ENCODE data around the gene DNAJC15.

The DNAJC15 gene

DNA sequence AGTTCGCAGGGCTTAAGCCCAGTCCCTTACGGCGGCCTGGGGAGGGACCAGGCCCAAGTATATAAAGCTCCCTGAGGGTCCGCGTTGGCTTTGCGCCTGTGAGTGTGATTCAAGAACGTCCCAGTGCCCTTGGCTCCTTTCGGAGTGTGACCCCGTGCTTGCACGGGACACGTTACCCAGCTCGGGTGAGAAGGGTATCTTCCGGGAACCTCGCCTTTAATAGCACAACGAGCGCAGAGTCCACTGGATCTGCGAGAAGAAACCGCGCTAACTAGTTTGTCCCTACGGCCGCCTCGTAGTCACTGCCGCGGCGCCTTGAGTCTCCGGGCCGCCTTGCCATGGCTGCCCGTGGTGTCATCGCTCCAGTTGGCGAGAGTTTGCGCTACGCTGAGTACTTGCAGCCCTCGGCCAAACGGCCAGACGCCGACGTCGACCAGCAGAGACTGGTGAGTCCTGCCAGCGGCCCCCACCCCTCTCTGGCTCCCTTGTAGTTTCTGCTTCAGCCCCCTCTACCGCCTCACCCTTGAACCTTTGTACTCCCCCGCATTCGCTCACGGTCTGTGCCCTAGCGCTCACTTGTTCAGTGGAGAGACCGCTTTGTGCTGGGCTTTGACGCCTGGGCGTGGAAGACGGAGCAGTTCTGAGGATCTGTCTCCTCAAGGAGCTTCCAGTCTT, at the start of gene DNAJC15:
DNAJC15 (plus strand) TSS at position 298 of the 675 bp plus-strand sequence; CDS start at position 339, 41 bp downstream.
- DNase-seq = peak; percentile 91

- DNase-seq = no peak
Measured at GRCh38 chr13:42976066-42976465, 47.3 kb upstream of the DNAJC15 start.

GRCh38 chr13:42977219-42977659, 46.1 kb upstream of the DNAJC15 start:
- no peak for DNase-seq

- no peak for DNase-seq
Measured at GRCh38 chr13:42981317-42981716, 42.1 kb upstream of the DNAJC15 start.

DNA sequence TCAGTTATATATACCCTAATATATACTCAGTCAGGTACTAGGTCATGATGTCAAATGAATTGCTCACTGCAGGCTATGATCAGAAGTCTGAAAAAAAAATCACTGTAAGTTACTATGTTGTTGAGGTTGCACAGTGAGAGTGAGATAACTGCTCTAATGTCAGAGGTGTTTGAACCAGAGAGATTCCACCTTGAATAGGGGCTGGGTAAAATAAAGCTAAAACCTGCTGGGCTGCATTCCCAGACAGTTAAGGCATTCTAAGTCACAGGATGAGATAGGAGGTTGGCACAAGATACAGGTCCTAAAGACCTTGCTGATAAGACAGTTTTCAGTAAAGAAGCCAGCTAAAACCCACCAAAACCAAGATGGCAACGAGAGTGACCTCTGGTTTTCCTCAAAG, 41.5 kb upstream of the DNAJC15 start:
- DNase-seq = peak; percentile 1

DNA sequence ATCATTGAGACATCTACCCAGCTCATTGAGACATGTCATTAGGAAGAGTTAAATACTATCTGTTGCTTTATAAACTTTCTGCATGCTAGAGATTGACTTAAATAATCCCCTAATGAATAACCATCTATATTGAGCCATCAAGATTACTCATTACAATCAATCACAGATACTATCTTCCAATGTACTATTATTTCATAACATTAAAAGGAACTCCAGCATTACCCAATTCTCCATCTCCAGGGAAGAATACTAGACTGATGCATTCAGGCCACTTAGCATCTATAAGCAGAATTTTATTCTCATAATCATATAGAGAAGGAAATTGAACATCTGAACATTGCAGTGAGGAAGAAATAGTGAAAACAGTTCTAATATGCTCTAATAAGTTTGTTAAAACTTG, 39.4 kb upstream of the DNAJC15 start:
- DNase-seq = no peak

DNA sequence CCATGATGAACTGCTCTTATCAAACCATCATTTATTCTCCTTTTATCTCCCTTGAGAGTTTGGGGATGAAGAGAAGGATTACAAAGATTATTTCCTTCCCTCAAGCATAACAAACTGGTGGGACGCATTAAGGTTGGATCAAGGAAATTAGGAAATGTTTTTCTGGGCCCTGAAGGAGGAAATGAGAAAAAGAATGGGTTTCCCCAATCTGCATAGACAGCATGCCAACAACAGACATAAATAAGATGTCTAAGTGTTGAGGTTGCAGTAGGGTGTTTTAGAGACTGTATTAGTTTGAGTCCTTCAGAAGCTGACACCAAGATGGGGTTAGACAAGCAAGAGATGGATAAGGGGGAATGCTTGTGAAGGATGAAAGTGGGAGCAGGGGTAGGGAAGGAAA, 38.7 kb upstream of the DNAJC15 start:
- no peak for DNase-seq

- no peak for DNase-seq
Measured at GRCh38 chr13:42985312-42986175, 37.8 kb upstream of the DNAJC15 start.

- no peak for DNase-seq
Measured at GRCh38 chr13:42986176-42986574, 37.2 kb upstream of the DNAJC15 start.

DNA sequence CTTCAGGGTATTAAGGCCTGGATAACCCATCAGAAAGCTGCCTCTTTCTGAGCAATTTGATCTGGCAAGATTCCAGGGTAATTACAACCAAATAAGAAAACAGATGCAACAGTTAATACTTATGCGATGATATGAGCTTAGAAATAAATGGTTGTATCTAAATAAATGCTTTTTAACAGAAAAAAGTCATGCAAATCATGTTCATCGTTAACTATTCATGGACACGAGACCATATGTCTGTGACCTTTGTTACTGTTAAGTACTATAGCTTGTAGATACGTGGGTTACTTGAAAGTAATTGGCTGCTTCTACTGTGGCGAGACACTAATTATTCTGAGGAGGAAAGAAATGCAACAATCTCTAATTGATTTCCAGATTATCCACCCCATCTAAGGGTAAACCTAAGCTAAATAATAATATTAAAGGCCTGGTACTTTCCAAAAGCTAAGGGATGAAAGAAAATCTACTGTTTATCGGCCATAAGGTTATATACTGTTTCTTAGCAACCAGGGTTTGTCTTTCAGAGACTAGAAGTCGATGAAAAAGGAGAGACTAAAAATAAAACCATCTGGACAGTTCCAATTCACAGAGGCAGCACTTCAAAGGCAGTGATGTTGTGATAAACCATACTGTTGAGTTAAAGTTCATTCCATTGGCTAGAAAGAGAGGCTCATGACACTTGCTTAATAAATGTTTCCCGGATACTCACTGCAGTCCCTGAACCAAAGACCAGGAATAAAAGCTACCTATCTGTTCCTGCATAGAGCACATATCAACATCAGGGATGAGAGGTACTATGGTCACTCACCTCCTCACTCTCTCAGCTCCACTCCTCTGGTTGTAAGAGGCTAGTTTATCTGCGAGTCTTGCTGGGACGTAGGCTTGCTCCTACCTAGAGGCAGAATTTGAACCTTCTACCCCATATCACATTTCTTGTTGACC, 32.8 kb upstream of the DNAJC15 start:
- no peak for DNase-seq

GRCh38 chr13:42991233-42991897, 32.0 kb upstream of the DNAJC15 start:
- peak; percentile 28 for DNase-seq

DNA sequence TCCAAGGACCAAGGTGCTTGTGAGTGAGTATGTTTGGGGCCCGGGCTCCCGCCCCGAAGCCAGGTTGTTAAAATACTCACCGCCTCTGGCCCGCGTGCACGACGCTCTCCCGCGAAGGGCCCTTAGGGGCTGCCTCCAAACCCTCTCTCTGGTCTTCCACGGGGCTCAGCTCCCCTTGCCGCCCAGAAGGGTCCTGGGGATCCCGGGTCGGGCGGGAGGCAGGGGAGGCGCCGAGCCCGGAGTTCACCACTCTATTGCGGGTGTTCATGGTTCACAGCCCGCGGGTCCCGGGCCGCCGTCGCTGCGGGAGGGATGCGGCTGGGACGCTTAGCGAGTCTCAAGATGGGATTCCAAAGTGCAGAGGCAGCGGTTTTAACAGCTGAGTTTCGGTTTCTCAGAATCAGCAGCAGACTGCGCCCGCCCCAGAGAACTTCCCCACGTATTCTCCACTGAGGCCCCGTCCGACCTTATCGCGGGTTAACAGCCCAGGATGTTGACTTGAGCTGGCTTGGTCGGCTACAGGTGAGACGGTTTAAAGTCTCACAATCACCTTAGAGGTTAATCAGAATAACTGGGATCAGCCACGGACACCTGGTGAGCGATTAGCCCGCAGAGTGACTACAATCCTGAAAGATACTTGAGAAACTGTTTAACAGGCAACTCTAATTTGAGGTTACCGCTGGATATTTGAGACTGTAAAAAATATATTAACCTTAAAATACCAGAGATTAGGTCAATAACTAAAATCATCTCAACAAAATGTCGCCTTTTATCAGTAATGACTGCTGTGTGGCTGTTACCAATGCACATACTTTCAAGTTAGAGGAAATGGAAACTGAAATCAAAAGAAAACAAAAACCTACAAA, 31.3 kb upstream of the DNAJC15 start, which contains the start of gene EPSTI1:
EPSTI1 (minus strand) TSS at position 344 of the 866 bp plus-strand sequence; CDS start at position 268, 76 bp downstream.
- peak; percentile 54 for DNase-seq

DNA sequence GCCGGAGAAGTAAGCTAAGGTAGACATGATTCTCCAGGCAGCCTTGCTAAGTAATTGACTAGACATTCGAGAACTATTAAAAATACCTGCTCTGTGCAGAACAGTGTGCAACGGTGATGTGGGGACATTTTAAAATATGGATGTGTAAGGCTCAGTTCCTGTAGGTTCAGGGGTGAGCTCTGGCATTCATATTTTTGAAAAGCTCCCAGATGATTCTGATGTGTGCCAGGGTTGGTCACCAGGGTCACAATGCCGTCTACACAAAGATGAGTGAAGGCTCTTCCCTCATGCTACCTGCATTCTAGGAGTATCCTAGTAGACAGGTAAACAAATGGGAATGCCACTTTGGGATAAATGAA, 30.6 kb upstream of the DNAJC15 start:
- DNase-seq = no peak

DNA sequence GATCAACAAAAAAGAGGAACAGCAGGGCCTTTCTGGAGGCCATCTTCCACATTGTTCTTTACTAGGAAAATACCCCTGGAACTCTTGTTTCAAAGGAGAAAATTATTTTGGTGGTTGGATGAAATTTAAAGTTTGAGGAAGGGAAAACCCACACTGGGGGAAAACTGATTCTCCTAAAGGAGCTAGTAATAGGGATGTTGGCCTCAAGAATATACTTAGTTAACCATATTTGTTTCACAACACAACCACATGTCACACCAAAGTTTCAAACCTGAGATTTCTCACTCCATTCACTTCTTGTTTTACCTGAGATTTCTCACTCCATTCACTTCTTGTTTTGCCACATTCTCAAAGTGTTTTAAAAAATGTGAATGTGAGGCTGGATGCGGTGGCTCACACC, 28.5 kb upstream of the DNAJC15 start:
- no peak for DNase-seq

DNA sequence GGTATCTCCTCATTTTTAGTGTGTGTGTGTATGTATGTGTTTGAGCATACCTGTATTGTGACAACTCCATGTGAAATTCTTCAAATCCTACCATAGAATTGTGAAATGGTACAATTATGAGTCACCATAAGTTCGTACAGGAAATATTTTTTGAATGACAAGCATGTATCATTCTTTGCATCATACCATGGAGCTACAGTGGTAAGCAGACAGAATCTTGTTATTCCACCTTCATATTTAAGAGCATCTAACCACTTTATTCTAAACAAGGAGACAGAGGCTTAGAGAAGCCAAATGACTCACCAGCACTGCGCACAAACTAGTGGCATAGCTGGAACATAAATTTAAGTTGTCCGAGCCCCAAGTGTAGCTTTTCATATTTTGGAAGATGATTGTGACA, 26.8 kb upstream of the DNAJC15 start:
- DNase-seq = peak; percentile 11

DNA sequence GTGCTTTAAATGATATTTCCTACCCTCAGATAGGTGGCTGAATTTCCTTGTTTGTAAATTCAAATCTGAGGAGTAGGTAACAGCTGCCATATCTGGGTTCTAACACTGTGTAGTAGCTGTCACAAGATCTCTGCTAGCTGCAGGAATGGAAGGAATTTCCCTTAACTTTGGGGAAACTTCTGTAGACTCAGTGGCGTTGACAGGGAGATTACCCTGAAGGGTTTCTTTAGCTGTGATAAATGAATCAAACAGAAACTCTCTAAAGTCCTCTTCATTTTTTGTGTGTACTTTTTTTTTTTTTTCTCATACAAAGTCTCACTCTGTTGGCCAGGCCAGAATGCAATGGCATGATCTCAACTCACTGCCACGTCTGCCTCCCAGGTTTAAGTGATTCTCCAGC, 26.0 kb upstream of the DNAJC15 start:
- no peak for DNase-seq

GRCh38 chr13:42999491-42999890, 23.9 kb upstream of the DNAJC15 start:
- DNase-seq = no peak

GRCh38 chr13:43000676-43001075, 22.7 kb upstream of the DNAJC15 start:
- DNase-seq = no peak

DNA sequence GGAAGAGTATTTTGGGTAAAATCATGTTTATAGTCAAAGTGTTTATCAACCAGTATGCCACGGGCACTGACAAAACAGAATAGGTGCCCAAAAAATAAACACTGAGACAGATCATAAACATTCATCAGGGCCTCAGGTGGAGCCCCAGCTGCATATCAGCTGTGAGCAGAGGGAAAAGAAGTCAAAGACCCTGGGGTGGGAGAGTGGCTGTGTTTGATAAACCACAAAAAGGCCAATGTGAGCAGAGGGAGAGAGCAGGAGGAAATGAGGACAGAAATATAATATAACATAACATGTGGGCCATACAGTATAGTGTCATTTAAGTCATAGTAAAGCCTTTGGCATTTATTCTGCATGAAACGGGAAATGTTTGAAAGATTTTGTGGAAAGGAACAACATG, 21.4 kb upstream of the DNAJC15 start:
- DNase-seq = no peak

GRCh38 chr13:43003010-43003409, 20.4 kb upstream of the DNAJC15 start:
- DNase-seq = no peak

- DNase-seq = no peak
Measured at GRCh38 chr13:43003729-43004128, 19.7 kb upstream of the DNAJC15 start.
